Measurements from ENCODE around the gene SPANXN2. TPM values are rescaled to one million over a fixed set of nuclear protein-coding genes. Genes with fewer than 3 reads are reported as not detected.

SPANXN2 gene, protein sequence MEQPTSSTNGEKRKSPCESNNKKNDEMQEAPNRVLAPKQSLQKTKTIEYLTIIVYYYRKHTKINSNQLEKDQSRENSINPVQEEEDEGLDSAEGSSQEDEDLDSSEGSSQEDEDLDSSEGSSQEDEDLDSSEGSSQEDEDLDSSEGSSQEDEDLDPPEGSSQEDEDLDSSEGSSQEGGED
- total RNA-seq, result not detected in 2 replicates

GRCh38 chrX:143720652-143721051, at the start of gene SPANXN2:
SPANXN2 (minus strand) TSS chrX:143720752; CDS start chrX:143720668, 84 bp downstream.

Other genes with a start within 250 kb of the SPANXN2 start
- gene SPANXN3, start 203.3 kb downstream of the SPANXN2 start, total RNA-seq, result not detected in 2 replicates
- 0.43 and 2.0 TPM in 2 replicates for gene SLITRK4, start 84.7 kb downstream of the SPANXN2 start, total RNA-seq
- not detected in 2 replicates for gene UBE2NL, start 163.3 kb upstream of the SPANXN2 start, total RNA-seq